Activated T-cell treated with anti-CD3 and anti-CD28 coated beads, Interleukin-2, amount 50 U/mL, for 48 hours (primary cell): Measurements from ENCODE around the gene PI4KB.
A peak's percentile ranks its signal among the peaks of the same experiment; 100 is the strongest.
"Not testable (repeated sequence)": the region's sequence is repeated elsewhere in the genome, so short reads cannot be mapped to it uniquely, and the experiment has no call there.

Source experiments
- DNase-seq, 2 experiments: peaks; one replicate each; pipeline ENCODE4 v3.0.0-alpha.2; 2020

Gene PI4KB

DNA sequence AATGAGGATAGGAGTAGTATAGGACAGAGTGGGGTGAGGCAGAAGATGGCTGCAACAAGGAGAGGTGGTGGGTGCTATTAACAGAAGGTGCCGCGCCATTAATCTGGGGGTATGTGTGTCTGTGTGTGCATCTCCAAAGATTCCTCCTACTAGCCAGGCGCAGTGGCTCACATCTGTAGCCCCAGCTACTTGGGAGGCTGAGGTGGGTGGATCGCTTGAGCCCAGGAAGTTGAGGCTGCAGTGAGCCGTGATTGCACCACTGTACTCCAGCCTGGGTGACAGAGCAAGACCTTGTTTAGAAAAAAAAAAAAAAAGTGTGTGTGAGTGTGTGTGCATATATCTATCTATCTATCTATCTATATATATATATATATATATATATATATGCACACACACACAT is 51.9 kb downstream of the PI4KB start:
- not testable (repeated sequence) for DNase-seq

DNA sequence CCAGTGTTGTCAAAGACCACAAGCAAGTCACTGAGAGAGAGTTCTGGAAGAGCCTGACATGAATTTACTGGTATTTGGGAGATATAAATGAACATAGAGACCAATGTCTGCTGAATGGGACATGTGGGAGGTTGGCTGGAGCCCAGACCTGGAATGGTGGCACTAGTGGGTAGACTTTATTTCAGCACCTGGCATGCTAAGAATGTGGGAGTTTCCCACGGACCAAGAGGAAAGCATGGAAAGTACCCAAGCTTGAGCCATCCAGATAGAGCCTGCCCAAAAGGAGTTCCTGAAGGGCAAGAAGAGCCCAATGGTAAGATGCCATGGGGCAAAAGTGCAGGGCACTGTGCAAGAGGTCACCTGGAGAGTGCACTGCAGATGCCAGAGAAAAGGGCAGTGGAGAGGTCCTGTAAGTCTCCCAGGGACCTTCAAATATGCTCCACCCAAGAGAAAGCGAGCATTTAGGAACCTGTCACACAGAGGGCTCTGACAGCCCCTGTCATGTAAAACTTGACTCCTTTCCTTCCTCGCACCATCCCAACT is 53.2 kb downstream of the PI4KB start:
- no peak for DNase-seq

- no peak for DNase-seq
Measured at GRCh38 chr1:151267760-151268159, 59.5 kb downstream of the PI4KB start.

GRCh38 chr1:151266821-151267220 is 60.4 kb downstream of the PI4KB start:
- DNase-seq: no peak

DNA sequence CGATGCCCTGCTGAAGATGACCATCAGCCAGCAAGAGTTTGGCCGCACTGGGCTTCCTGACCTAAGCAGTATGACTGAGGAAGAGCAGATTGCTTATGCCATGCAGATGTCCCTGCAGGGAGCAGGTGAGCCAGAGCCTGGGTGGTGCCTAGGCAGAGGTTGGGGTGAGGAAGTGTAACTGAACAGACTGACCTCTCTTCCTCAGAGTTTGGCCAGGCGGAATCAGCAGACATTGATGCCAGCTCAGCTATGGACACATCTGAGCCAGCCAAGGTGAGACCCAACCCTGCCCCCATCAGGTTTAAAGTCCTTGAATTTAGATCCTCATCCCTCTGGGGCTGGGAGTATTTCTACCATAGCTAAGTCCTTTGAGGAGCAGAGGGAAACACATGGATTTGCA is 60.9 kb downstream of the PI4KB start:
- DNase-seq: no peak

GRCh38 chr1:151265446-151266236 is 61.6 kb downstream of the PI4KB start:
- no peak for DNase-seq

GRCh38 chr1:151259351-151259750 is 67.9 kb downstream of the PI4KB start:
- DNase-seq: no peak

GRCh38 chr1:151255381-151255780 is 71.8 kb downstream of the PI4KB start:
- DNase-seq: no peak

- peak; percentile 92 to 95 for DNase-seq
Measured at GRCh38 chr1:151254217-151255213, 72.7 kb downstream of the PI4KB start, which contains the start of gene PSMD4. Gene PSMD4, plus strand, starts transcription at chr1:151254734. Its CDS starts 49 bp downstream, at chr1:151254783.

DNA sequence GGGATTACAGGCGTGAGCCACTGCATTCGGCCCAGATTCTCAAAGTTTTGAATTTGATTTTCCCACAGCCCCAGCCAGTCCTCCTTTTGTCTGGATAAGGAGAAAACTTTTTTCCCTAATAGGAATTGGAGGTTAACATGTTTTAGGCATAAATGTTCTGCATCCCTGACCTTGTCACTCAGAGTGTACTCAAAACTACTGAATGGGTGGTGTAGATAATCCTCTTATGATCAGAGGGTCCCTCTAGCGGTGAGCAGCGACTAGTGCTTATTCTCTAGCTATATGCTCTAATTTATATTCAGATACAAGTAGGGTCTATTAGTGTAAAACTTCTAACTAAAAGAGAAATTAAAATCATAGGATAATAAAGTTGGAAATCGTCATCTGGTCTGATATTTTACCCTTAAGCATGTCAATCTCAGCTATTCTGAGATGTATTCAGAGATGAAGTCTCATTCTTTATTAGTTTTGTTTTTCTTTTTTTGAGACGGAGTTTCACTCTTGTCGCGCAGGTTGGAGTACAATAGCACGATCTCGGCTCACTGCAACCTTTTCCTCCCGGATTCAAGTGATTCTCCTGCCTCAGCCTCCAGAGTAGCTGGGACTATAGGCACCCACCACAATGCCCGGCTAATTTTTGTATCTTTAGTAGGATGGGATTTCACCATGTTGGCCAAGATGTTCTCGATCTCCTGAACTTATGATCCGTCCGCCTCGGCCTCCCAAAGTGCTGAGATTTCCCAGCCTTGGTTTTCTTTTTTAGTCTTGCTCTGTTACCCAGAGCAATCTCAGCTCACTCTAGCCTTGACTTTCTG is 75.4 kb downstream of the PI4KB start:
- peak; percentile 58 to 63 for DNase-seq

- no peak for DNase-seq
Measured at GRCh38 chr1:151246786-151247185, 80.4 kb downstream of the PI4KB start.

DNA sequence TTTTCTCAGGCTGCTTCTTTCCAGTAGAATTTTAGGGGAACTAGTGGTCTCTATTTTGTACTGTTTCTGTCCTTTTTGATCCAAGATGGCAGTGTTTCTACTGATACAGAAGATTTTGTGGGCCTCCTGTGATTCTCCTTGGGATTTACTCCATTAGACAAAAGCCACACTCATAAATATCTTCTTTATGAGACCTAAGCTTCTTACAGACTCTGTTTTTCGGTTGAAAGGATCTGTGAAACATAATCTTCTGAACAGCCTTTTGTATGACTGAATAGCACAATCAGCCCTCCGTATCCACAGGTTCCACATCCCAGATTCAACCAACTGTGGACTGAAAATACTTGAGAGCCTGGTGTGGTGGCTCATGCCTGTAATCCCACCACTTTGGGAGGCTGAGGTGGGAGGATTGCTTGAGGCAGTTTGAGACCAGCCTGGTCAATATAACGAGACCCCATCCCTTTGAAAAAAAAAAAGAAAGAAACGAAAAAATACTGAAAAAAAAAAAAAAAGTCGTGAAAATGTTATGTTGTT is 83.5 kb downstream of the PI4KB start:
- DNase-seq: no peak

DNA sequence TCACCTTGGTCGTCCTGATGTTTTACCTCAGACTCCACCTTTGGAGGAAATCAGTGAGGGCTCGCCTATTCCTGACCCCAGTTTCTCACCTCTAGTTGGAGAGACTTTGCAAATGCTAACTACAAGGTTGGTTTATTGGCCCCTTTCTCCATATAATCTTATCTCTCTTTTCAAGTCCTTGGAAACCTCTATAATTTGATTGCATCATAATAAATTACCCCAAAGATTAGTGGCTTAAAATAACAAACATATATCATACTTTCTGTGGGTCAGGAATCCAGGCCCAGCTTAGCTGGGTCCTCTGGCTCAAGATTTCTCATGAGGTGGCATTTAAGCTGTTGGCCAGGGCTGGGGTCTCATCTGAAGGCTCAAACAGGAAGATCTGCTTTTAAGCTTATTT is 84.8 kb downstream of the PI4KB start:
- DNase-seq: no peak
